Measurements from ENCODE around the gene GNAQ.

The GNAQ gene

DNA sequence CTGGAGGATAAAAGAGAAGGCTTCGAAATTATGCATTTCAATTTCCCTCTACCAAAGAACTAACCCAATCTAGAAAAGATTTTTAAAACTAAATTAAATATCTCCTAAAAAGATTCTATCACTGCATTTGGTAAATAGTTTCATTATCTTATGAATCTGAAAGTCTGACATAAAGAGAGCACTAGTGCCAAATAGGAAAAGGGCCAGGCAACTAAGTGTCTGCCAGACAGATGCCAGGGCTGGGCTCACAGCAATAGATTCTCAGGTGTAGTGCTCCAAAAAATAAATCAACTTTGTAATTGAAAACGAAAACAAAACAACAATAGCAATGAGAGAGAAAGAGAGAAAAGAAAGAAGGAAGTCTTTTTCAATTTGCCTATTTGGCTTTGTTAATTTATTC lies 225.8 kb downstream of the GNAQ start:
- TF ChIP-seq REST (IDR thresholded peaks at IDR 0.05; ENCODE audit: insufficient read depth in 1 of 2, low read depth in 2 of 2, low read length in 2 of 2): no peak

GRCh38 chr9:77803423-77803822 lies 228.2 kb downstream of the GNAQ start:
- no peak for TF ChIP-seq SIN3A (IDR thresholded peaks at IDR 0.05; ENCODE audit: borderline replicate concordance, insufficient read depth, low read length)
- TF ChIP-seq FOXP2 (optimal IDR thresholded peaks at IDR 0.05; ENCODE audit: borderline replicate concordance, extremely low read depth, extremely low read length, insufficient read depth): no peak
- TF ChIP-seq REST (IDR thresholded peaks at IDR 0.05; ENCODE audit: insufficient read depth in 1 of 2, low read depth in 2 of 2, low read length in 2 of 2): no peak
- TF ChIP-seq TAF1 (IDR thresholded peaks at IDR 0.05; ENCODE audit: borderline replicate concordance, insufficient read depth, low read length): no peak
- no peak for TF ChIP-seq POLR2AphosphoS5 (IDR thresholded peaks at IDR 0.05; ENCODE audit: low read depth, low read length)

DNA sequence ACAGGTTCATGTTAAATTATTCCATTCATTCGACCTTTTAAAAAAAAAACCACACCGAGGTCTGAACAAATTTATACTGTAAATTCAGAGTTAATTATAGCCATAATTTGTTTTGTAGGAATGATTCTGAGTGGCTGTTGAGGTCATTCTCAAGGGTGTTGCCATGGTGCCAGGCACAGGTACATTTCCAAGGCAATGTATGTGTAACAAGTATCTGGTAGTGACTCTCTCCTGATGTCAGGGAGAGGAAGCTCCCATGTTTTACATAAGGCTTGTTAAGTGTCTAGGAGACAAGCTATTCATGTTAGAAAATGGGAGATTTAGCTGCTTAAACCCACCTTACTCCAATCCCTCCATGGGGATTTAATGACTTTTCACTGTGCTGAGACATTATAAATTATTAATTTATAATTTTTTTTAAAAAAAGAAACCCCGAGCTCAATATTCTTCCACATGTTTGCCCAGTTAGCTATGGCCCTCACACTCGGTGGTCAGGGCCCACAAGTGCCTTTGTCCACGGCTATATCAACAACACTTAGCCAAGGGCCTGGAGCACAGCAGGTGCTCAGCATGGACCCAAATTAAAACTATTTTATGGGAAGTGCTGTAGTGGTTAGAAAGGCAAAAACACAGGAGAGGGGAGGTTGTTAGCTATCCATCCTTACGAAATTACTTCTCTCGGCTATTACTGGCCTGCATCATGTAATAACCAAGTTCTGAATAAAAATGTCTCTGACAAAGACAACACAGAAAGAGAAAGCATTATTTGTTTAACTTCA lies 228.9 kb downstream of the GNAQ start:
- no peak for TF ChIP-seq TAF1 (IDR thresholded peaks at IDR 0.05; ENCODE audit: borderline replicate concordance, insufficient read depth, low read length)

DNA sequence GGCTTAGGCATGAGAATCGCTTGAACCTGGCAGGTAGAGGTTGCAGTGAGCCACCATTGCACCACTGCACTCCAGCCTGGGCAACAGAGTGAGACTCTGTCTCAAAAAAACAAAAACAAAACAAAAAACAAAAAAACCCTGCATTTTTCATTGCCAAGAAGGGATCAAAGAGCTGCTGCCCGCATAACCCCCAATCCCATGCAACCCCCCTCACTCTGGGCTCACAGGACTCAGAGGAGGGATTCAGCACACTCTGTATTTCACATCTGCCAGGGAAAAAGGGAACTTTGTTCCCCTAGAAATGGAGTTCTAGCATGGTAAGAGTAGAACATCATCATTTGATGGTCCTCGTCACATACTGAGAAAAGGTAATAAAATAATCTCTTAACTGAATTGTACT lies 229.5 kb downstream of the GNAQ start:
- TF ChIP-seq TAF1 (IDR thresholded peaks at IDR 0.05; ENCODE audit: borderline replicate concordance, insufficient read depth, low read length) (no peak), REST (IDR thresholded peaks at IDR 0.05; ENCODE audit: insufficient read depth in 1 of 2, low read depth in 2 of 2, low read length in 2 of 2) (no peak), FOXP2 (optimal IDR thresholded peaks at IDR 0.05; ENCODE audit: borderline replicate concordance, extremely low read depth, extremely low read length, insufficient read depth) (no peak), POLR2AphosphoS5 (IDR thresholded peaks at IDR 0.05; ENCODE audit: low read depth, low read length) (no peak), SIN3A (IDR thresholded peaks at IDR 0.05; ENCODE audit: borderline replicate concordance, insufficient read depth, low read length) (no peak)

GRCh38 chr9:77800924-77801551 lies 230.6 kb downstream of the GNAQ start:
- TF ChIP-seq REST (IDR thresholded peaks at IDR 0.05; ENCODE audit: insufficient read depth in 1 of 2, low read depth in 2 of 2, low read length in 2 of 2): no peak
- TF ChIP-seq POLR2AphosphoS5 (IDR thresholded peaks at IDR 0.05; ENCODE audit: low read depth, low read length): no peak
- no peak for TF ChIP-seq SIN3A (IDR thresholded peaks at IDR 0.05; ENCODE audit: borderline replicate concordance, insufficient read depth, low read length)
- TF ChIP-seq FOXP2 (optimal IDR thresholded peaks at IDR 0.05; ENCODE audit: borderline replicate concordance, extremely low read depth, extremely low read length, insufficient read depth): no peak
- no peak for TF ChIP-seq TAF1 (IDR thresholded peaks at IDR 0.05; ENCODE audit: borderline replicate concordance, insufficient read depth, low read length)

Measured in PFSK-1 (cell line).